ENCODE results near the gene WDR20. TPM values are rescaled to one million over a fixed set of nuclear protein-coding genes. Genes with fewer than 3 reads are reported as not detected.
"Not testable (repeated sequence)": the region's sequence is repeated elsewhere in the genome, so short reads cannot be mapped to it uniquely, and the experiment has no call there.

The WDR20 gene, protein sequence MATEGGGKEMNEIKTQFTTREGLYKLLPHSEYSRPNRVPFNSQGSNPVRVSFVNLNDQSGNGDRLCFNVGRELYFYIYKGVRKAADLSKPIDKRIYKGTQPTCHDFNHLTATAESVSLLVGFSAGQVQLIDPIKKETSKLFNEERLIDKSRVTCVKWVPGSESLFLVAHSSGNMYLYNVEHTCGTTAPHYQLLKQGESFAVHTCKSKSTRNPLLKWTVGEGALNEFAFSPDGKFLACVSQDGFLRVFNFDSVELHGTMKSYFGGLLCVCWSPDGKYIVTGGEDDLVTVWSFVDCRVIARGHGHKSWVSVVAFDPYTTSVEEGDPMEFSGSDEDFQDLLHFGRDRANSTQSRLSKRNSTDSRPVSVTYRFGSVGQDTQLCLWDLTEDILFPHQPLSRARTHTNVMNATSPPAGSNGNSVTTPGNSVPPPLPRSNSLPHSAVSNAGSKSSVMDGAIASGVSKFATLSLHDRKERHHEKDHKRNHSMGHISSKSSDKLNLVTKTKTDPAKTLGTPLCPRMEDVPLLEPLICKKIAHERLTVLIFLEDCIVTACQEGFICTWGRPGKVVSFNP
- total RNA-seq, result 29.6 TPM

DNA sequence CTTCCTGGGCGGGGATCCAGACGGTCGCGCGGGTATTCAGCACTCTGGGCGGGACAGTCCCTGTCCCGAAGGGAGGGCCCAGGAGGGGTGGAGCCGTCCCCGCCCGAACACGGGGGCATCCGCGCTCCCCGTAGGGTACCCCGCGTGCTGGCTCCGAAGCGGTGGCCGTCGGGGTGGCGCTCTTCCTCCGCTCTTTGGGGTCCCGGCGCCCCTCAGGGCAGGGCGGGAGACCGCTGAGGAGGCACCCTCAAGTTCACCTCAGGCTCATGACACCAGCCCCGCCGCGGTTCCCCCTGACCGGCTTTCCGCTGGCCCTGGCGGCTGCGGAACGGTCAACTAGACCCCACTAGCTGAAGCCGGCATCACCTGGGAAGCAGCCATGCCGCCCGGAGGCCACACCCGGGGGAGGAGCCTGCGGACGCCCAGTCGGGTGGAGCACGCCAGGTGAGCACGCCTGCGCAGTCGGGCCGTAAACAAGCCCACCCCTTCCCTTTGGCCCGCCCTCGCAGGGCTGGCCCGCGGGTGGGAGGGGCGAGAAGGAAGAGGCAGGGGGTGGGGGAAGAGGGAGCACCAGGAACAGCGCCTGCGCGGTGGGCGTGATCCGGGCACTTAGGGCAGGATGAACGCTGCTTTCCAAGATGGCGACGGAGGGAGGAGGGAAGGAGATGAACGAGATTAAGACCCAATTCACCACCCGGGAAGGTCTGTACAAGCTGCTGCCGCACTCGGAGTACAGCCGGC is at the start of gene WDR20:
Gene WDR20, plus strand, starts transcription at position 612 of the 741 bp plus-strand sequence. Its CDS starts 27 bp downstream, at position 639.
- peak; percentile 99 for DNase-seq

DNA sequence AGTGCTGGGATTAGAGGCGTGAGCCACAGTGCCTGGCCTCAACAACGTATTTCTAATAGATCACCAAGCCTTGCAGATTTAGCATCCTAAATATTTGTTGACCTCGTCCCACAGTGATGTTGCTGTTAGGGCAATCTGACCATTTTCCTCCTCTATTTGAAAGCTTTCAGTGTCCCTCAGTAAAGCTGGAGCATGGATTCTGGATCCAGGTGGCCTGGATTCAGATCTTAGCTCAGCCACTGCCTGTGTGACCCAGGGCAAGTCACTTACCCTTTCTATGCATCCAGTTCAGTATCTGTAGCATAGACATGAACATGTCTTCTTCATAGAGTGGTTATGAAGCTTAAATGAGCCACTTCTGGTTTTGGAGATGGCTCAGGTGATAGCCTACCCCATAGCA is 49.0 kb upstream of the WDR20 start:
- no peak for DNase-seq

DNA sequence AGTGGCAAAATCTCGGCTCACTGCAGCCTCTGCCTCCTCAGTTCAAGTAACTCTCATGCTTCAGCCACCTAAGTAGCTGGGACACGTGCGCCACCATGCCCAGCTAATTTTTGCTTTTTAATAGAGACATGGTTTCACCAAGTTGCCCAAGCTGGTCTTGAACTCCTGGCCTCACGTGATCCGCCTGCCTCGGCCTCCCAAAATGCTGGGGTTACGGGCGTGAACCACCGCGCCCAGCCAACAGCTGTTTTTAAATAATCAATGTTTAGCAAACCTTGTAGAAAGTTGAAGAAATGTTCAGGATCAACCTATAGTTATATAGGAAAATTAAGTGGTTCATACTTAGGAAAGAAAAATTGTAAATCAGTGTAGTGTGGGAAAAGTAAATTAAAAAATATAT is 46.9 kb upstream of the WDR20 start:
- DNase-seq, result no peak

DNA sequence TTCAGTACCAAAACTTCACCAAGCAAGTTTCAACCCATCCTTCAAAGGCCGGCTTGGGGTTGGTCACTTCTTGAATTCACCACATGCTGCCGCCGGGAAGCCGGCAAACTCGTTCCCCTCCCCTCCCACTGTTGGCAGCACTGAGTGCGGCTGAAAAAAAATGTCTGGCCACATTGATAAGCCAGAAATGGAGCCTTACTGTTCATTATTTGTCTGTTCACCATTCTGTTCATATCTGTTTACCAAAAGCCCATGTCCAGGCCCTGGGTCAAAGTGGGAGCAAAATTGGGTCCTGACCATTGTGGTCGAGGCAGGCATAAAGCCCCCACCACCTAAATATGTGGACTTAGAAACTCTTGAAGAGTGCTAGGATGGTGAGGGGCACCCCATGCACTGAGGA is 45.6 kb upstream of the WDR20 start:
- DNase-seq, result no peak

DNA sequence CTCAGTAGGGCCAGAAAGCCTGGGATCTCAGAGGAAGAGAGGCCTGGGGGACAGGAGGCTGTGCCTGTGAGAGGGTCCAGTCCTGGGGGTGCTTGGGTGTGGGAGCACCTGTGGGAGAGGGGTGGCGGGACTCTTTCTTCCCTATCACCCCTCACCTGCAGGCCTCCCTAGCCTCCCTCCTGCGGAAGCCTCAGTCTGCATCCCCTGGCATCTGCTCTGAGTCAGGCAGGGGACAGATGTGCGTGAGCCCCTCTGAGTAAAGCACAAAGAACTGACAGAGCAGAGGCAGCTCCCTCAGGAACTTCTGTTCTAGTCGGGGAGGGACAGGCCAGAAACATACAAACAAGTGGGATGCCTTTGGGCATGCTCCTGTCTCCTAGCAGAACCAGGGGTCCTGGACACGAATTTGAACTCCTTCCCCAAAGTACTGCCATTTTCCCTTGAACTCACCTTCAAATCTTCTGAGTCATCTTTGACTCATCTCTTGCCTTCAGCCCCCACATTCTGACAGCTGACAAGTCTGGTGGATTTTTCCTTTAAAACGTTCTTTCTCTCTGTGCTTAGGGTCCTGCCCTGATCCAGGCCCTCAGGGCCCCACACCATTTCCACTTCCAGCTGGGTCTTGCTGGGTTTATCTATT is 44.3 kb upstream of the WDR20 start:
- DNase-seq, result no peak

DNA sequence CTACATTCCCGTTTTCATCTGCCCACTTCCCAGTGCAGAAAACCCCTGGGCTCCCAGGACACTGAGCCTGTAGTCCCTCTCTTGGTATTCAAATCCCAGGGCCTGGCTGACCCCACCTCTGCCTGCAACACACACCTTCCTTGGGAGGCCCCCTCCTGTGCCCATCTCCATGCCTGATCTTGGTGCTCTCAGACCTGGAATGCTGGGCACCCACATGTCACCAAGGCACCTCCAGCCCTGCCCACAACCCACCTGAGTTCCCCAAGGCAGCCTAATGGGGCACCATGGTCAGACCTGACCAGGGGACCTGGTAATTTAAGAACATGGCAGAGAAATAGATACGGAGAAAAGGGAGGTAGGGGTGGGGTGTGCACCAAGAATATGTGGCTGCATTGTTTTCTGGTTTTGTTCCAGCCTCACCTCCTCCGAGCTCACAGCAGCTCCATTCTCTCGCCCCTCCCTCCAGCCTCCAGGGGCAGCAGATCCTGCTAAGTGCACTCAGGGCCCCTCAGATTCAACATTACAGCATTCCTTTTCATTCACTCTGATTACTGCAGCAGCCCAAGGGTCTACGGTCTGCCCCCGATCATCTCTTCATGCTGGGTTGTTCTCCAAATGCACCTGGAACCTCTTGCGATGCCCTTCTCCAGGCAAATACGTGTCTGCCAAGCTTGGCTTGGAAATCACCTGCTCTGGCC is 43.7 kb upstream of the WDR20 start:
- no peak for DNase-seq

DNA sequence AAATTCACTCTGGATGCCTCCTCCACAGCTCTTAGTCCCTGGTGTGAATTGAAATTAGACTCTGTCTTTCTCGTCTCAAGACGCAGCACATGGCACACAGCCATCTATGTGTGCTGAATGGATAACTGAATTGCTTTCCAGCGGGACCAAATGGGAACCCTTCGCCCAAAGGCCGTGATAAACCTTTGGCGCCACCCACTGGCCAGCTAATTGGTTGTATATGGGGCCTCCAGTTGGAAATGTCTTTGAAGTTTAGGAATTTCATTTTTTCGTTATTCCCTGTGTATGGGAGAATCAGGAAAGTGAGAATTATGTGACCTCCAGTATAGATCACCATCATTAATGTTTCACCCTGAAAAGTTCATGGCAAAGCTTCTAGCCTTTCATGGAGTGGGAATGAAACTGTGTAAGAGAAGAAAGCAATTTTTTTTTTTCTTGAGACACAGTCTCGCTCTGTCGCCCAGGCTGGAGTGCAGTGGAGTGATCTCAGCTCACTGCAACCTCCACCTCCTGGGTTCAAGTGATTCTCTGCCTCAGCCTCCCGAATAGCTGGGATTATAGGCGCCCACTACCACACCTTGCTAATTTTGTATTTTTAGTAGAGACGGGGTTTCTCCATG is 43.0 kb upstream of the WDR20 start:
- peak; percentile 93 for DNase-seq

DNA sequence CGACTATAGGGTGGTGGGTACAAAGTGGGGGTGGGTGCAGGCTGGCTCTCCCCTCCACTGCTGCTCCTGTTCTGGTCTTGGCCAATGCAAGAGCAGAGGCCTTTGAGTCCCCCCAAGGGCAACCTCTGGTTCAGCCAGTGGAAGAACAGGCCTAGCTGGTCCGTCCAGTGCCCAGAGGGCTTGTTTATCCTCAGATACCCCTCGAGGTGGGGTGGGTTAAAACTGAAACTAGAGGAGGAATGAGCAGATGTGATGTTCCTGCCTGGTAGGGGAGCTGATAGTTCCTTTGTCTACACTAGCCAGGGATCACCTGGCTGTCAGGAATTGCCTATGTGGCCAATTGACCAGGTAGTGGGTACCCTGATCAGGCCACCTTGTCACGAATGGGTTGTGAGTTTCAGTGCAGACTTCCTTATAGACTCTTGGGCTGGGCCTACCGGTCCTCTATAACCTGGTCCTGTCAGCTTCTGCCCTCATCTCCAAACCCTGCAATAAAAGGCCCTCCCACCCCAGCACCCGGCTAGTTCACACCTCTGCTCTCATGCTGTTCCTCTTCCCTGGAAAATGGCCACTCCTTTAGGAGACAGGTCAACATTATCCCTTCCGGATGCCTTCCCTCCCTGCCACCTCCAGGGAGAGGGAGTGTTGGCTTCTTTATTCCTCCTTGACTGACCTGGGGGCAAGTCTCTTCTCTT is 42.1 kb upstream of the WDR20 start:
- no peak for DNase-seq

DNA sequence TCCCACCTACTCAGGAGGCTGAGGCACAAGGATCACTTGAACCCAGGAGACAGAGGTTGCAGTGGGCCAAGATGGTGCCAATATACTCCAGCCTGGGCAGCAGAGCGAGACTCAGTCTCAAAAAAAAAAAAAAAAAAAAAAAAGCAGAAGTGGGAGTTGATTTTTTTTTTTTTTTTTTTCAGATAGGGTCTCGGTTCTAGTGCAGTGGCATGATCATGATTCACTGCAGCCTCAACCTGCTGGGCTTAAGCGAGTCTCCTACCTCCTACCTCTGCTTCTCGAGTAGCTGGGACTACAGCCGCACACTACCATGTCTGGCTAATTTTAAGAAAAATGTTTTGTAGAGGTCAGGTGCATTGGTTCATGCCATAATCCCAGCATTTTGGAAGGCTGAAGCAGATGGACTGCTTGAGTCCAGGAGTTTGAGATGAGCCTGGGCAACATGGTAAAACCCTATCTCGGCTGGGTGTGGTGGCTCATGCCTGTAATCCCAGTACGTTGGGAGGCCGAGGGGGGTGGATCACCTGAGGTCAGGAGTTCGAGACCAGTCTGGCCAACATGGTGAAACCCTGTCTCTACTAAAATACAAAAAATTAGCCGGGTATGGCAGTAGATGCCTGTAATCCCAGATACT is 36.5 kb upstream of the WDR20 start:
- no peak for DNase-seq

DNA sequence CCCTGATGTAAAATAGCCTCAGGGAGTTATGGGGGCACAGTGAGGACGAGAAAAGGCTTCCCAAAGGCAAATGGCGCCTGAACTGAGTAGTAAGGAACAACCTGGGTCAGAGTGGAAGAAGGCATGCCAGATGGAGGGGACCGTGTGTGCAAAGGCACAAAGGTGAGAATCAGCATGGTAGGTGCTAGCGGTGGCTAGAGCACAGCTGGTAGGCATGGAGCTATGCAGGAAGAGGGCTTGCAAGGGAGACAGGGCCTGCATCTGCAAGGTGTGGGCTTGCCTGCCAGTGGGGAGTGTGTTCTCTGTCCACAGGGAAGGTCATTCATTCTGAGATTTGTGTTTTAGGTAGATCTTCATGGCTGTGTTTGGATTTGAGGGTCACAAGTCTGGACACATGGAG is 34.3 kb upstream of the WDR20 start:
- no peak for DNase-seq

DNA sequence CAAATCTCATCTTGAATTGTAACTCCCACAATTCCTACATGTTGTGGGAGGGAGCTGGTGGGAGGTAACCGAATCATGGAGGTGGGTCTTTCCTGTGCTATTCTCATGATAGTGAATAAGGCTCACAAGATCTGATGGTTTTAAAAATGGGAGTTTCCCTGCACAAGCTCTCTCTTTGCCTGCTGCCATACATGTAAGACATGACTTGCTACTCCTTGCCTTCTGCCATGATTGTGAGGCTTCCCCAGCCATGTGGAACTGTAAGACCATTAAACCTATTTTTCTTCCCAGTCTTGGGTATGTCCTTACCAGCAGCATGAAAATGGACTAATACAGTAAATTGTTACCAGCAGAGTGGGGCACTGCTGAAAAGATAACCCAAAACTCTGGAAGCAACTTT is 30.4 kb upstream of the WDR20 start:
- not testable (repeated sequence) for DNase-seq

DNA sequence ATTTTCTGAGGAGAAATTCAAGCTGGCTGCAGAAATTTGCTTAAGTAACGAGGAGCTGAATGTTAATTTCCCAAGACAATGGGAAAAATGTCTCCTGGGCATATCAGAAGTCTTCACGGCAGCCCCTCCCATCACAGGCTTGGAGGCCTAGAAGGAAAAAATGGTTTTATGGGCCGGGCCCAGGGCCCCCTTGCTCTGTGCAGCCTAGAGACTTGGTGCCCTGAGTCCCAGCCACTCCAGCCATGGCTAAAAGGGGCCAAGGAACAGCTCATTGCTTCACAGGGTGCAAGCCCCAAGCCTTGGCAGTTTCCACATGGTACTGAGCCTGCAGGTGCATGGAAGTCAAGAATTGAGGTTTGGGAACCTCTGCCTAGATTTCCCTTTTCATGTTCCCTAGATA is 28.6 kb upstream of the WDR20 start:
- no peak for DNase-seq

DNA sequence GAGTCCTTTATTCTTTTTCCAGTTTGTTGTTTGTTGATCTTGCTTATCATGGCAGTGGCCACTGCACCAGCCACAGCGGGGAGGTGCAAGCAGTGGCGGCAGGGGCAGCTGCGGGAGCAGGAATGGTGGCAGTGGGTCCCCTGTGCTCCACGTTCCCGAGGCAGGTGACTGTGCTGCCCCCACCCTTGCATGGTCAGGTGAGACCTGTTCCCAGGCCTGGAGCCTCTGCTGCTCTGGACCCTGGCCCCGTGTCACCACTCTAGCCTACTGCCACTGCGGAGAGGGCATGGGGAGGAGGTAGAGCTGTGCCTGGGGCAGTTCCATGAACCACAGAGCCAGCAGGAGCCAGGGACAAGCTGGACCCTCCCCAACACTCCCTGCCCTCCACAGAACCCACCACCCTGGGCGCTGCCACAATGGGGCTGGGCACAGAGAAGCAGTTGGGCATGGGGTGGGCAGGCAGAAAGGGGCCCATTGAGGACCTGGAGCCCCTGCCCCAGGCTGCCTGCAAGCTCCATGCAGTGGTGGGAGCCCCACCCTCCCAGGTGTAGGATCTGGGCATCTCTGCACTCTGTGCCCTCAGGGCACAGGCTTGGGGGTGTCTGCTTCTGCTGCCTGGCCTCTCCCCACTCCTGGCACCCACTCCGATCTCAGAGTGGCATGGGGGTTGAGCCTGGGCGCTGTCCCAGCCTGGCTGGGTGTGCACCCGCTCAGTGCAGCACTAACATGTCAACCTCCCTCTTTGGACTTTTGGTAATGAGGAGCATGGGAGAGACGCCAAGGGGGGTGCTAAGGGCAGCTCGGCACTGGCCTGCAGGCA is 23.1 kb upstream of the WDR20 start:
- DNase-seq, result no peak

DNA sequence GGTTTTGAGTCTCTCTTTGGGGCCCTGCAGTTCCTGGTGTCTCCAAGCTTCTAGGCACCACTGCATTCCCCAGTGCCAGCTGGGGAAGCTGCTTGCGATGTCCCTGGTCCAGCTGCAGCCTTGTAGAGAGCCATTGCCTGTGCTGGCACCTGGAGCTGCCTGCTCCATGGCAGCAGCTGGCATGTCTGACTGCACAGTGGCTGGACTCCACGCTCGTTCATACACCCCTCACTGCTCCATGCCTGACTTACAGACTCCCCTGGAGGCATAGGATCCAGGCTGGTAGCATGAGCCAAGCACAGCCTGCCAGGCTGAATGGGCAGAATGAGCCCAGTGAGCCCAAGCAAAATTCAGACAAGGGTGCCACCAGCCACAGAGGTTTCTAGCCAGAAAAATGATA is 21.8 kb upstream of the WDR20 start:
- DNase-seq, result no peak

DNA sequence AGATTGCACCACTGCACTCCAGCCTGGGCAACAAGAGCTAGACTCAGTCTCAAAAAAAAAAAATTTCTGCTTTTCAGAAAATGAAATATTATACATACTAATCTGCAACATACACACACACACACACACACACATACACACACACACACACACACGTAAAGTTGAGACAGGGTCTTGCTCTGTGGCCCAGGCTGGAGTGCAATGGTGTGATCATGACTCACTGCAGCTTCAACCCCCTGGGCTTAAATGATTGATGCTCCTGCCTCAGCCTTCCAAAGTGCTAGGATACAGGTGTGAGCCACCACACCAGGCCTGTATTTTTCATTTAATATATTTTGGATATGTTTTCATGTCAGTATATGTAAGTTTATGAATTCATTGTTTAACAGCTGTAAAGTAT is 18.8 kb upstream of the WDR20 start:
- no peak for DNase-seq

DNA sequence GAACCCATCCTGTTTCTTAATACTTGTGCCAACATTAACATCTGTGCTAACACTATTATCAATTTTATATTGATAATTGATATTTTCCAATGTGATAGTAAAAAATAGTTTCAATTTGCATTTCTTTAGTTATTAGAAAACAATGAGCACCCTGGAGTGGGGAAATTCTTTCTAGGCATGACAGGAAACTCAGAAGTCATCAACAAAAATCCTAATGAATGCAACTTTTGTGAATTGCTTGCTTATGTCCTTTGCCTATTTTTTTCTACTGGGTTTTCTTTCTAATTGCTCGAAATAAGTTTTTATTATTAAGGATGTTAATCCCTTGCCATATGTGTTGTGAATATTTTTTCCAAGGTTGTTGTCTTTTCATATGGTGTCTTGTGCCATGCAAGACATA is 18.1 kb upstream of the WDR20 start:
- DNase-seq, result no peak

DNA sequence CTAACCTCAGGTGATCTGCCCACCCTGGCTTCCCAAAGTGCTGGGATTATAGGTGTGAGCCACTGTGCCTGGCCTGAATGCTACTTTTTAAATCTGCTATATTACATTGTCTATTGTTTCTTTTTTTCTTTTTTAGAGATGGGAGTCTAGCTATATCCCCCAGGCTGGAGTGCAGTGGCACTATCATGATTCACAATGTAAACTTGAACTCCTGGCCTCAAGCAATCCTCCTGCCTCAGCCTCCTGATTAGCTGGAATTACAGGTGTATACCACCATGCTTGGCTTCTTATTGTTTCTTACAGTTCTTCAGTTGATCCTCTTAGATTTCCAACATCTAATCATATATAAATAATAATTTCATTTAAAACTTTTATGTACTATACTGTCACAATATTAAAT is 15.3 kb upstream of the WDR20 start:
- DNase-seq, result no peak

DNA sequence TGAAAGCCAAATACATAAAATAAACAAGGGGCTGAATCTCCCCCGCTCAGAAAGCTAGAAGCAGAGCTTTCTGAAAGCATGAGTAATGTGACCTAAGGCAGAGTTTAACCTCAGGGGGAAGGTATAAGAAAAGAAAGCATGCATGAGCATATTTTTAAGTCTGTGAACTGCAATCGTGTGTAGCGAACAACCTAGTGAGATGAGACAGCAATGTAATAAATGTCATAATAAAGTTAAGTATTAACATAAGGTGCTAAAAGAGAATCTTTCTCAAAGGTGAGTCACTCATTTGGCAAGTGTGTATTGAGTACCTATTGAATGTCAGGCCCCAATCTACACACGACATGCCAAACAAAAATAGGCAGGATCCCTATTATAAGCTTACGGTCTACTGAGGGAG is 14.2 kb upstream of the WDR20 start:
- no peak for DNase-seq

DNA sequence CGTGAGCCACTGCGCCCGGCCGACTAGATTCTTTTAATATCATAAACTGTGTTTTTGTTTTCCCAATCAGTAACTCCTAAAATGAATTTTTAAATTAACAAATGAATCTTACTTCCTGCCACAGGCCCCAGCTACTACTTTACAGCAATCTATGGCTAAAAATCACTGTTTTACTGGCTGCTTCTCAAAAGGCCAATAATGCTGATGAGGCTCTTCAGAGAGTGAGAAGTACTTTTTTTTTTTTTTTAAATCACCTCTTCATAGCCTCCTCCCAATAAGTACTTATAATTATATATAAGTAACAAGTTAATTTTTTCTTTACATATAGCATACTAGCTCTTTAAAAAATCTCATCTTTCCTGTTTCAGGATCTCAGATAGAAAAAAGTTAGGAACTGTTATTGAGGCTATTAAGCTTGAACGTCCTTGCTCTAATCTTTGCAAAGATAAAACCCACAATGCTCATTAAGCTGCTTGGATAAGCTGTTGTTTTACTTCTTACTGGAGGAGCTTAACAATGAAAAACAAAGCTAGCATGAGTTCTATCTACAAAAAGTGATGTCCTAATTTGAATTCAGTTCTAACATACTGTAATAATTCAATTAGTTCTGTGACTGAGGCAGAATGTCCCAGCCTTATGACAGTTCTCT is 12.8 kb upstream of the WDR20 start:
- no peak for DNase-seq

Measured in tongue (tissue), 2 donors.